Measurements from ENCODE around the gene APBA3.

Gene APBA3

GRCh38 chr19:3761382-3762129 lies at the start of gene APBA3:
TSS of gene APBA3 (minus strand) at chr19:3761692. CDS start at chr19:3760264, 1,428 bp downstream.
- peak within 1 kb of the TSS; percentile 98 to 99 for H3K4me3 Mint-ChIP-seq
- peaks cover 24 to 42% of the 10 kb centered on the region in 2 donors for H3K4me1 Mint-ChIP-seq
- ATAC-seq (replicated peaks) = peak; percentile 61 to 62
- H3K36me3 Mint-ChIP-seq = peaks cover 12 to 20% of the 10 kb centered on the region in 2 donors
- DNase-seq = peak; percentile 91
- H3K27me3 Mint-ChIP-seq = no peaks in the 10 kb centered on the region
- H3K27ac Mint-ChIP-seq = peak within 1 kb of the TSS; percentile 100
- H3K9me3 Mint-ChIP-seq = peaks cover 0 to 2% of the 10 kb centered on the region in 2 donors

DNA sequence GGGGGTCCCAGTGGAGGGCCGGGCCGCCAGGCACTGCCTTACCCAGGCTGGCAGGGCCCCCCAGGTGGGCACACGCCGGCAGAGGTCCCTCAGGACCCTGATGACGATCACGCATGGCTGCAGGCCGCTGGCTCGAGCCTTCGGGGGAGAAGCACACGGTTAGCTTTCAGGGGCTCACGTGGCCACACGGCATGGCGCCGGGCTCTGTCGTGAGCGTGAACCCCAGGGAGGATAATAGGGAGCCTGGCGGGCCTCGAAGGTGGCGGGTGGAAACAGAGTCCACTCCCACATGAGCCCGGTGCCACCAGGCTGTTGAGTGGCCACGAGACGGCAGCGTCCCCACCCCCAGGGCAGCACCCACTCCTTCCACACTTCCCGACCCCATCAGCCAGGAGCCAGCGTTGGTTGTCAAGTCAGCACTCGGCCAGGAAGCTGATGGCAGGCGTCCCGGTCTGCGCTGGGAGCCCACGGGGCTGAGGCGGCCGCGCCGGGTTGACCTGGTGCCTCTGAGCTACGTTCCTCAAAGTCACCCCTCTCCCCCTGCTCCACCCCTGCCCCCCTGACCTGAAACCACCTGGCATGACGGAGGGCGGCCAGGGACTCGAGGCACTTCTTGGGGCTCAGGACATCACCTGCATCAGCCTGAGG lies 49.3 kb upstream of the APBA3 start:
- peak overlapping the region; percentile 56 for H3K27ac Mint-ChIP-seq
- H3K36me3 Mint-ChIP-seq = peaks cover 5 to 11% of the 10 kb centered on the region in 2 donors
- H3K4me1 Mint-ChIP-seq = peaks cover 34 to 69% of the 10 kb centered on the region in 2 donors
- DNase-seq (no peak), ATAC-seq (replicated peaks) (peak; percentile 57 to 61)
- peak overlapping the region in 1 of 2 donors; percentile 14 for H3K4me3 Mint-ChIP-seq
- peaks cover 0 to 7% of the 10 kb centered on the region in 2 donors for H3K9me3 Mint-ChIP-seq
- H3K27me3 Mint-ChIP-seq = no peaks in the 10 kb centered on the region

- Mint-ChIP-seq H3K4me3 (peak overlapping the region in 1 of 2 donors; percentile 4), H3K27me3 (no peaks in the 10 kb centered on the region), H3K4me1 (peaks cover 34 to 69% of the 10 kb centered on the region in 2 donors), H3K27ac (peak overlapping the region; percentile 56), H3K9me3 (peaks cover 0 to 7% of the 10 kb centered on the region in 2 donors), H3K36me3 (peaks cover 5 to 11% of the 10 kb centered on the region in 2 donors)
- ATAC-seq (replicated peaks) (peak; percentile 74 to 81), DNase-seq (peak; percentile 62)
Observed at GRCh38 chr19:3809881-3810707, 48.6 kb upstream of the APBA3 start.

- peaks cover 0 to 5% of the 10 kb centered on the region in 2 donors for H3K27me3 Mint-ChIP-seq
- no peak for ATAC-seq (replicated peaks)
- no peak overlapping the region for H3K4me3 Mint-ChIP-seq
- peaks cover 5 to 10% of the 10 kb centered on the region in 2 donors for H3K36me3 Mint-ChIP-seq
- peaks cover 30 to 63% of the 10 kb centered on the region in 2 donors for H3K4me1 Mint-ChIP-seq
- peaks cover 0 to 7% of the 10 kb centered on the region in 2 donors for H3K9me3 Mint-ChIP-seq
- no peak overlapping the region for H3K27ac Mint-ChIP-seq
- no peak for DNase-seq
Observed at GRCh38 chr19:3808420-3809143, 47.1 kb upstream of the APBA3 start.

DNA sequence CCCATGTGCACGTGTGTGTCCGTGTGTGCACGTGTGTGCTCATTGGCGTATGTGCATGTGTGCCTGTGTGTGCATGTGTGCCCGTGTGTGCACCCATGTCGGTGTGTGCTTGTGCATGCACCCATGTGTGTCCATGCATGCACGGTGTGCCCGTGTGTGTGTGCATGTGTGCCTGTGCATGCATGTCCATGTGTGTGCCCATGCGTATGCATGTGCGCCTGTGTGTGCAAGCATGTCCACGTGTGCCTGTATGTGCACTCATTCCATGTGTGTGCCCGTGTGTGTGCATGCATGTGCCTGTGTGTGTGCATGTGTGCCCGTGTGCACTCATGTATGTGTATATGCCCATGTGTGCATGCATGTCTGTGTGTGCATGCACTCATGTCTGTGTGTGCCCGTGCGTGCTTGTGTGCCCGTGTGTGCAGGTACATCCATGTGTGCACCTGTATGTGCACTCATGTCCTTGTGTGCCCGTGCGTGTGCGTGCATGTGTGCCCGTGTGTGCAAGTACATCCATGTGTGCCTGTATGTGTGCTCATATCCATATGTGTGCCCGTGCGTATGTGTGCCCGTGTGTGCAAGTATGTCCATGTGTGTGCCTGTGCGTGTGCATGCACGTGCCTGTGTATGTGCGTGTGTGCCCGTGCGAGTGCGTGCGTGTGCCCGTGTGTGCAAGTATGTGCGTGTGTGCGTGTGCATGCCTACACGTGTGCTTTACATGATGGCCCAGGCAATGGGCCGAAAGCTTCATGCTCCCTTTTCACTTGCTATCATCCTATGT lies 46.3 kb upstream of the APBA3 start:
- no peak for ATAC-seq (replicated peaks)
- DNase-seq = no peak
- H3K4me3 Mint-ChIP-seq = no peak overlapping the region
- H3K27me3 Mint-ChIP-seq = peaks cover 8 to 13% of the 10 kb centered on the region in 2 donors
- H3K9me3 Mint-ChIP-seq = peaks cover 0 to 5% of the 10 kb centered on the region in 2 donors
- H3K4me1 Mint-ChIP-seq = peaks cover 28 to 59% of the 10 kb centered on the region in 2 donors
- peak overlapping the region; percentile 17 for H3K27ac Mint-ChIP-seq
- H3K36me3 Mint-ChIP-seq = peaks cover 3 to 6% of the 10 kb centered on the region in 2 donors

GRCh38 chr19:3807131-3807480 lies 45.6 kb upstream of the APBA3 start:
- Mint-ChIP-seq H3K4me1 (peaks cover 25 to 53% of the 10 kb centered on the region in 2 donors), H3K4me3 (no peak overlapping the region), H3K27ac (no peak overlapping the region), H3K9me3 (peaks cover 0 to 5% of the 10 kb centered on the region in 2 donors), H3K36me3 (no peaks in the 10 kb centered on the region), H3K27me3 (peaks cover 11 to 14% of the 10 kb centered on the region in 2 donors)
- DNase-seq = no peak
- ATAC-seq (replicated peaks) = no peak

DNA sequence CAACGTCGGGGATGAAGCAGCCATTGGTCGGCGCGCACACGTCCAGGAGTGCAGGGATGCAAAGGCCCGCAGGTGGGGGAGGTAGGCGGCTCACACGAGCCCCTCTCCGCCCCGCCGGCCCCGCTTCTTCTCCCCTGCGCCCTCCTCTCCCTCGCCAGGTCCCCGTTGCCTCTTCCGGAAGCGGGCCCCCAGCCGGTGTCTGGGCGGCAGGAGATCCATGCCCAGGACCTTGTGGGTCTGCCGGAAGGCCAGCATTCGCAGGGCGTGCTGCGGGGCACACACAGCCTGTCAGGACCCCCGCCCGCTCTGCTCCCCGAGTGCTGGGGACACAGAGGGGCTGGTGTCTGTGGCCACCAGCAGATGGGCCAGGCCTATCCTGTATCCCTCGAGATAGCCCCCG lies 44.4 kb upstream of the APBA3 start:
- Mint-ChIP-seq H3K27me3 (peaks cover 11 to 25% of the 10 kb centered on the region in 2 donors), H3K36me3 (no peaks in the 10 kb centered on the region), H3K9me3 (peaks cover 0 to 5% of the 10 kb centered on the region in 2 donors), H3K4me3 (no peak overlapping the region), H3K4me1 (peaks cover 30 to 56% of the 10 kb centered on the region in 2 donors), H3K27ac (no peak overlapping the region)
- no peak for ATAC-seq (replicated peaks)
- DNase-seq = no peak

DNA sequence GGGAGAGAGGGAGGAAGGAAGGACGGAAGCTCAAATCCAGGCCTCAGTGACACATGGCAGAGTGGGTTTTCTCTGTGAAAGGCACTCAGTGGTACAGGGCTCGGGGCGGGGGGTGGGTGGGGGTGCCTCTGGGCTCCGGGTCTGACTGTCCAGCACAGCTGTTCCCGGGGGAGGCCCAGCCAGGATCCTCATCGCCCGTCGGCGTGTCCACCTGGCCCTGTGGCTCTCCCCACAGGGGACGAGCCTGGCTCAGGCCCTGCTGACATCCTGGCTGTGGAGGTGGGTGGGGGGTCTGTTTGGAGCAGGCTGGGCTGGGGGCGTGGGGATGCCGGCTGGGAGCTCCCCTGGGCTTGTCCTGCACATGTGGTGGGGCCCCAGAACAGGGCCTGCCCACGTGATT lies 42.9 kb upstream of the APBA3 start:
- no peak for ATAC-seq (replicated peaks)
- H3K9me3 Mint-ChIP-seq = peaks cover 0 to 5% of the 10 kb centered on the region in 2 donors

DNA sequence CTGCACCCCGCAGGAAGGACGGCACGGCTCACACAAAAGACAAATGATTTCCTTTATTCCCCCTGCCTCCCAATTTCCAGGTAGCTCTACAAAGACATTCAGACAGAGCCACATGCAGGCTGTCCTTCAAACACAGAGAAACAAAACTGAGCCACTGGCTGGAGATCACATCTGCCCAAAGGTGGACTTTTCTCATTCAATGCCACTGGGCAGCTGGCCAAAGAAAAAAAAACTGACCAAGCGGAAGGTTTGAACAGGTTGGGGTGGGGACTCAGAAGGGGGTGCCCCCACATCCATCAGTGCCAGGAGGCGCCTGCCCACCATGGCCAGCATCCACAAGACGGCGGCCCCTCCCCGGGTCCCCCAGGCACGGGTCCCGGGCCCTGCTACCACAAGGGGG lies 42.5 kb upstream of the APBA3 start:
- H3K27me3 Mint-ChIP-seq = peaks cover 16 to 25% of the 10 kb centered on the region in 2 donors
- ATAC-seq (replicated peaks) = no peak
- no peak overlapping the region for H3K27ac Mint-ChIP-seq
- H3K36me3 Mint-ChIP-seq = no peaks in the 10 kb centered on the region
- peaks cover 24 to 39% of the 10 kb centered on the region in 2 donors for H3K4me1 Mint-ChIP-seq
- H3K4me3 Mint-ChIP-seq = no peak overlapping the region
- H3K9me3 Mint-ChIP-seq = peaks cover 0 to 5% of the 10 kb centered on the region in 2 donors
- no peak for DNase-seq

More for the DNA sequence above, 42.9 kb upstream of the APBA3 start:
- Mint-ChIP-seq H3K36me3 (no peaks in the 10 kb centered on the region), H3K27me3 (peaks cover 12 to 25% of the 10 kb centered on the region in 2 donors), H3K4me3 (no peak overlapping the region), H3K27ac (no peak overlapping the region), H3K4me1 (peaks cover 24 to 43% of the 10 kb centered on the region in 2 donors)
- no peak for DNase-seq

GRCh38 chr19:3803114-3803888 lies 41.8 kb upstream of the APBA3 start:
- ATAC-seq (replicated peaks) (no peak), DNase-seq (no peak)
- H3K9me3 Mint-ChIP-seq = peaks cover 0 to 4% of the 10 kb centered on the region in 2 donors
- no peaks in the 10 kb centered on the region for H3K36me3 Mint-ChIP-seq
- peaks cover 24 to 35% of the 10 kb centered on the region in 2 donors for H3K4me1 Mint-ChIP-seq
- H3K27me3 Mint-ChIP-seq = peaks cover 16 to 25% of the 10 kb centered on the region in 2 donors
- H3K27ac Mint-ChIP-seq = no peak overlapping the region
- no peak overlapping the region for H3K4me3 Mint-ChIP-seq

DNA sequence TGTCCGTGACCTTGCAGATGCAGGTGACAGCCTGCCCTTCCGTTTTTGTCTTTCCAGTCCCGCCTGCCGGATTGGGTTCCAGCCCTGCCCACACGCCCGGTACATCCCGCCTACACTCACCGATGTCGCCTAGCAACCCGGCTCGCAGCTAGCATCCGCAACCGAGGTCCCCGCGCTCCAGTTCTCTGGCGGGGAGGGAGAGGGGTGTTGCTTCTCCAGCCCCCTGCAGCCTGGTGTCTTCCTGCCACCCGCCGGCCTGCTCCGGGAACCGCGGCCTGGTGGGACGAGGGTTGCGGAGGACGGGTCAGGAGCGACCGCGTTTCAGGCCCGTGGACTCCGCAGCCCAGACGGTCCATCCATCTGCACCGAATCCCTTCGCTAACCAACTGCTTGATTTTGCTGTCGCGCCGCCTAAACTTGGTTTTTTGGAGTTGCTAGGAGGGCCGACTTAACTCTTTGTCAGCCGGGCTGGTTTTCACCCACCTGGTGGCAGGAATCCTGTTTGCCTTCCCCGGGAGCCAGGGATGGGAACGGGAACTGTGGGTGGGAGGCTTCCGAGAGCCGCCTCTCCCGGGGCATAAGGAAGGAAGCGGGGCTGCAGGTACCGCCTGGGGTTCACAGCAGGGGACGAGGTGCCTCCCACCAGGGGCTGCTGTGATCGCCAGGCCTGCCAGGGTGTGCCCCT lies 40.1 kb upstream of the APBA3 start:
- Mint-ChIP-seq H3K4me3 (peak overlapping the region; percentile 46 to 72), H3K4me1 (peaks cover 21 to 22% of the 10 kb centered on the region in 2 donors), H3K9me3 (peaks cover 4 to 5% of the 10 kb centered on the region in 2 donors), H3K36me3 (peaks cover 1 to 5% of the 10 kb centered on the region in 2 donors), H3K27ac (no peak overlapping the region), H3K27me3 (peaks cover 16 to 25% of the 10 kb centered on the region in 2 donors)
- peak; percentile 43 for DNase-seq
- peak; percentile 85 for ATAC-seq (replicated peaks)

GRCh38 chr19:3800996-3801395 lies 39.5 kb upstream of the APBA3 start:
- peaks cover 2 to 5% of the 10 kb centered on the region in 2 donors for H3K36me3 Mint-ChIP-seq
- ATAC-seq (replicated peaks) = no peak
- H3K9me3 Mint-ChIP-seq = peaks cover 6% of the 10 kb centered on the region in 2 donors
- no peak overlapping the region for H3K27ac Mint-ChIP-seq
- DNase-seq = no peak
- peaks cover 19 to 20% of the 10 kb centered on the region in 2 donors for H3K4me1 Mint-ChIP-seq
- peak overlapping the region; percentile 46 to 72 for H3K4me3 Mint-ChIP-seq
- H3K27me3 Mint-ChIP-seq = peaks cover 16 to 25% of the 10 kb centered on the region in 2 donors

All from stimulated activated naive B cell treated with anti-CD40 and anti-IgM and Interleukin-4, amounts not matched to agents 10 μg/mL and 1 μg/mL and 100 μg/mL, for 72 hours (primary cell).